Measurements from ENCODE around the gene ARPP19. TPM values are rescaled to one million over a fixed set of nuclear protein-coding genes. Genes with fewer than 3 reads are reported as not detected.
A peak's percentile ranks its signal among the peaks of the same experiment; 100 is the strongest.

ARPP19 gene
- total RNA-seq, 6 experiments from 2014 or later: 47.0 to 73.9 (median 51.6) TPM

DNA sequence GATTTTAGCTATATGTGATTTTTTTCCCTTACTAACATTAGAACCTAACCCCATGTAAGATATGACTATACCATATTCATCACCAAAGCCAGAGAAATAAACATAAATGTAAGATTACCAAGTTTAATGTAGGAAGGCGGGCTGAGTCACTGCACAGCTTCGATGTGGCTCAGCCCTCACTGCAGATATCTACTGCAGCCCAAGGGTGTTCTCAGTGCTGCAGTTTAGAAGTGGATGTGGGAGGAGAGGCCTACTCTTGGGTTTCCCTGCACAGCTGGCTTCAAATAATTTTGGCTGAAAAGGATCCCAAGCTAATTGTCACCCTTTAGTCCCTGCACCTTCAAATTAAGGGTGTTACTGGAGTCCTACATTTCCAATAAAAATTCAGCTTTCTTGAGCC, 9.3 kb downstream of the ARPP19 start:
- Histone ChIP-seq H3K9me3 (no peaks in the 10 kb centered on the region), H3K27ac (no peak overlapping the region), H3K4me1 (peaks cover 0 to 25% (median 6%) of the 10 kb centered on the region in 4 donors), H3K36me3 (peaks cover 0 to 17% (median 0%) of the 10 kb centered on the region in 4 donors), H3K4me3 (no peak overlapping the region), H3K27me3 (no peaks in the 10 kb centered on the region)
- no peak for ATAC-seq
- intact Hi-C loops (cut with DNase I): no loop called here
- TF ChIP-seq POLR2A (IDR thresholded peaks at IDR 0.05): no peak
- no peak for TF ChIP-seq CTCF (IDR thresholded peaks at IDR 0.05)
- WGBS (ENCODE audit: insufficient coverage, low coverage, low lambda C conversion rate, missing lambda C conversion rate): 88% methylated on average over 2 of the region's 2 CpGs
- no peak for DNase-seq

- WGBS (ENCODE audit: insufficient coverage, low coverage, low lambda C conversion rate, missing lambda C conversion rate): 74% methylated on average over 5 of the region's 6 CpGs
Observed at GRCh38 chr15:52559022-52559421, 9.8 kb downstream of the ARPP19 start.

GRCh38 chr15:52558196-52558595, 10.6 kb downstream of the ARPP19 start:
- ATAC-seq: peak in 2 of 4 donors; percentile 23 to 48
- intact Hi-C loops (cut with DNase I): no loop called here

More at GRCh38 chr15:52559022-52559421, 9.8 kb downstream of the ARPP19 start:
- DNase-seq: no peak
- no peak overlapping the region for H3K27ac ChIP-seq
- H3K36me3 ChIP-seq: peaks cover 0 to 17% (median 0%) of the 10 kb centered on the region in 4 donors
- no peak for TF ChIP-seq POLR2A (IDR thresholded peaks at IDR 0.05)
- TF ChIP-seq CTCF (IDR thresholded peaks at IDR 0.05): no peak
- ATAC-seq: no peak
- no peaks in the 10 kb centered on the region for H3K9me3 ChIP-seq
- H3K4me3 ChIP-seq: no peak overlapping the region
- peaks cover 0 to 21% (median 4%) of the 10 kb centered on the region in 4 donors for H3K4me1 ChIP-seq
- intact Hi-C loops (cut with DNase I): no loop called here
- H3K27me3 ChIP-seq: no peaks in the 10 kb centered on the region

GRCh38 chr15:52557274-52557641, 11.6 kb downstream of the ARPP19 start:
- H3K4me3 ChIP-seq: no peak overlapping the region
- H3K27me3 ChIP-seq: no peaks in the 10 kb centered on the region
- H3K9me3 ChIP-seq: no peaks in the 10 kb centered on the region
- ATAC-seq (no peak), DNase-seq (no peak)
- intact Hi-C loops (cut with DNase I): no loop called here
- no peak overlapping the region for H3K27ac ChIP-seq
- peaks cover 0 to 17% (median 0%) of the 10 kb centered on the region in 4 donors for H3K36me3 ChIP-seq
- TF ChIP-seq POLR2A (IDR thresholded peaks at IDR 0.05) (no peak), CTCF (IDR thresholded peaks at IDR 0.05) (no peak)
- H3K4me1 ChIP-seq: peaks cover 0 to 8% (median 0%) of the 10 kb centered on the region in 4 donors

More at GRCh38 chr15:52558196-52558595, 10.6 kb downstream of the ARPP19 start:
- Histone ChIP-seq H3K4me1 (peaks cover 0 to 13% (median 0%) of the 10 kb centered on the region in 4 donors), H3K9me3 (no peaks in the 10 kb centered on the region), H3K36me3 (peaks cover 0 to 17% (median 0%) of the 10 kb centered on the region in 4 donors), H3K4me3 (no peak overlapping the region), H3K27me3 (no peaks in the 10 kb centered on the region), H3K27ac (no peak overlapping the region)
- WGBS (ENCODE audit: insufficient coverage, low coverage, low lambda C conversion rate, missing lambda C conversion rate): 85% methylated on average over 5 of the region's 5 CpGs
- DNase-seq: no peak
- TF ChIP-seq POLR2A (IDR thresholded peaks at IDR 0.05) (no peak), CTCF (IDR thresholded peaks at IDR 0.05) (no peak)

All from right lobe of liver (tissue), 6 donors.